Psoas muscle (tissue), 8 donors: Measurements from ENCODE around the gene FYB1. TPM values are rescaled to one million over a fixed set of nuclear protein-coding genes. Genes with fewer than 3 reads are reported as not detected.
"Not testable (repeated sequence)": the region's sequence is repeated elsewhere in the genome, so short reads cannot be mapped to it uniquely, and the experiment has no call there.

ENCODE experiments used
- ATAC-seq, 4 donors: fragments of 200-7000 bp; cut with Tn5 transposase; one replicate each; pipeline ENCODE4 v1.9.1; 2020; ENCODE audit warnings: moderate library complexity in 3 of 4, mild to moderate bottlenecking in 2 of 4
- DNase-seq, 2 donors: peaks; one replicate each; pipeline ENCODE4 v3.0.0-alpha.2; 2020
- H3K27ac ChIP-seq: fragments of 200-600 bp; one replicate; pipeline ENCODE4 v1.8.0; 2022
- H3K27me3 ChIP-seq, 3 donors: fragments of 200-600 bp in 1 of 3; one replicate each; pipeline versions ENCODE4 v1.6.1 to v1.8.0; 2013 to 2022; ENCODE audit warnings: low read length in 2 of 3, mild to moderate bottlenecking in 2 of 3, moderate library complexity in 1 of 3; ENCODE audit not compliant: insufficient read depth in 3 of 3
- H3K36me3 ChIP-seq, 2 donors: fragments of 200-600 bp in 1 of 2; one replicate each; pipeline versions ENCODE4 v1.6.1 to v1.8.0; 2013 to 2022; ENCODE audit warnings: low read depth in 1 of 2, mild to moderate bottlenecking in 1 of 2, moderate library complexity in 1 of 2; ENCODE audit not compliant: insufficient read depth in 1 of 2
- H3K4me1 ChIP-seq: fragments of 200-600 bp; one replicate; pipeline ENCODE4 v1.8.0; 2022
- H3K4me3 ChIP-seq: fragments of 200-600 bp; one replicate; pipeline ENCODE4 v1.8.0; 2022; ENCODE audit warnings: mild to moderate bottlenecking
- H3K9me3 ChIP-seq: fragments of 200-600 bp; one replicate; pipeline ENCODE4 v1.8.0; 2022
- WGBS, 3 donors: extraction: QIAGEN DNeasy Blood & Tissue Kit; methylation state at CpG; one replicate each; pipeline versions ENCODE4 v1.1.6 to v1.1.7; 2013; 5-methylcytosine and 5-hydroxymethylcytosine counted together
- intact Hi-C, 2 donors: fragments of 100-400 bp; cut with DNase I; formaldehyde crosslinking; loops; one replicate each; pipeline versions ENCODE4 v1.11.0 to v1.14.2; 2022
- polyA plus RNA-seq, 3 donors: library from polyadenylated mRNA; stranded (reverse); fragments of 200-250 nt; gene quantifications; one replicate each; pipeline ENCODE4 v1.2.3, GENCODE V29; 2013
- total RNA-seq, 4 donors: library from RNA; stranded (reverse); fragmentation: NEBNext Ultra II Directional in 2 of 4; extraction: Animal tissue kit (Norgen Biotek cat#: 25700) in 2 of 4; gene quantifications; one replicate each; pipeline versions ENCODE4 v1.2.1 to v1.2.4, GENCODE V29; 2021 to 2023
- TF ChIP-seq, protein P1 (sequence below): fragments of 200-600 bp; IDR thresholded peaks from one replicate; pipeline ENCODE4 v1.8.0; 2022; ENCODE audit warnings: antibody characterized with exemption
- donor health status: healthy with polysubstance abuse.
- donor health status: DM: no; HTN: no; CAD: no; lungs with moderate emphysema.
- donor health status: Bipolar disorder and iron deficiency.
- donor health status: healthy.
- donor health status: DM: yes; HTN: yes; CAD: no.
- donor health status: DM: no; HTN: no; CAD: no.
- donor health status: DM: no; HTN: no; CAD: no.
- donor health status: DM: yes; HTN: yes; CAD: no.

FYB1 gene
- total and polyA plus RNA-seq, 7 donors, result 0.22 to 3.2 (median 1.3) TPM

DNA sequence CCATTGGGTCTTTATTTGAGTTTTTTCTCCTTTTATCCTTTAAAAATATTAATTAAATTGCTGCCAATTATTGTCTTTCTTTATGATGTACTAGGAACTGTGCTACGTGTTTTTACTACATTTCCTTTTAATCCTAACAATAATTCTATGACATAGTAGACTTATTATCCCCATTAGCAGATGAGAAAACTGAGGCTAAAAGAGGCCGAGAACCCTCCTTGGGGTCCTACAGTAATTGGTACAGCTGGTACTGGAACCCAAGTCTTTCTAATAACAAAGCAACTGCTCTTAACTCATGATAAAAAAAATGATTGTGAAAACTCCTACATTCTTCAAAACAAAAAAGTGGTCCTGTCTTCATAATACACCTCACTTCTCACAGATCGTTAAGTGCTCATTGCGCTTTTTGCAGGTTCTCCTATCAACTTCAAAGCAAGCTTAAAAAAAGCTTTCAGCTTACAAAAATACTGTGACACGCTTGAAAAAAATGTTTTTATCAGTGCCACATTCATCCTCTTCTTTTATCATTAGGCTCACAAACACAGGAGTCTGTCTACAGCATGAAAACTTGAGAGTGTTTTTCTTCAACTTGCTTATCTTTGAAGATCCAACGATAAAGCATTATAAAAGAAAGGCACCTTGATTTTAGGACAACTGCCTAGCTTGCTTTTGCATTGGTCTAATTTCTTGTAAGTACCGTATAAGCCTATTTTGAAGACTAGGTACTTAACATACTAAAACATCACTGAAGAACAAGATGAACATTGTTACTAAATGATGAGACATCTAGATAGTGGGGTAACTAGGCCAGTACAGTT lies 32.4 kb downstream of the FYB1 start:
- H3K27ac ChIP-seq, result no peak overlapping the region
- H3K4me1 ChIP-seq, result no peaks in the 10 kb centered on the region
- 81 to 94% (median 89%) methylated on average over 7 of the region's 7 CpGs for WGBS, 3 donors

DNA sequence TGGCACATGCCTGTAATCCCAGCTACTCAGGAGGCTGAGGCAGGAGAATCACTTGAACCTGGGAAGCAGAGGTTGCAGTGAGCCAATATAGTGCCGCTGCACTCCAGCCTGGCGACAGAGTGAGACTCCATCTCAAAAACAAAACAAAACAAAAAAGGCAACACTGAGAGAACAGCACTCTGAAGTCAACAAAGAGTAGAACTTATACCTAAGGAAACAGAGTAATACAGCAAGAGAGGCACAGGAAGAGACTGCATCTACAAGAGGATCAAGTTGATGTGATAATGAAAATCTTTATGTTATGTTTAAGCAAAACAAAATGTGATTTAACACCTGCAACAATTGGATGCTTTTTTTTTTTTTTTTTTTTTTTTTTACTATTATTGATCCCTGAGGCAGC lies 33.1 kb downstream of the FYB1 start:
- H3K27me3 ChIP-seq, result no peaks in the 10 kb centered on the region
- ATAC-seq (no peak), DNase-seq (no peak)
- H3K4me1 ChIP-seq, result no peaks in the 10 kb centered on the region
- 92 to 98% (median 92%) methylated on average over 2 of the region's 2 CpGs for WGBS, 3 donors
- TF ChIP-seq, protein P1, sequence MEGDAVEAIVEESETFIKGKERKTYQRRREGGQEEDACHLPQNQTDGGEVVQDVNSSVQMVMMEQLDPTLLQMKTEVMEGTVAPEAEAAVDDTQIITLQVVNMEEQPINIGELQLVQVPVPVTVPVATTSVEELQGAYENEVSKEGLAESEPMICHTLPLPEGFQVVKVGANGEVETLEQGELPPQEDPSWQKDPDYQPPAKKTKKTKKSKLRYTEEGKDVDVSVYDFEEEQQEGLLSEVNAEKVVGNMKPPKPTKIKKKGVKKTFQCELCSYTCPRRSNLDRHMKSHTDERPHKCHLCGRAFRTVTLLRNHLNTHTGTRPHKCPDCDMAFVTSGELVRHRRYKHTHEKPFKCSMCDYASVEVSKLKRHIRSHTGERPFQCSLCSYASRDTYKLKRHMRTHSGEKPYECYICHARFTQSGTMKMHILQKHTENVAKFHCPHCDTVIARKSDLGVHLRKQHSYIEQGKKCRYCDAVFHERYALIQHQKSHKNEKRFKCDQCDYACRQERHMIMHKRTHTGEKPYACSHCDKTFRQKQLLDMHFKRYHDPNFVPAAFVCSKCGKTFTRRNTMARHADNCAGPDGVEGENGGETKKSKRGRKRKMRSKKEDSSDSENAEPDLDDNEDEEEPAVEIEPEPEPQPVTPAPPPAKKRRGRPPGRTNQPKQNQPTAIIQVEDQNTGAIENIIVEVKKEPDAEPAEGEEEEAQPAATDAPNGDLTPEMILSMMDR, result no peak
- H3K36me3 ChIP-seq, result no peaks in the 10 kb centered on the region
- H3K27ac ChIP-seq, result no peak overlapping the region
- intact Hi-C loops, result no loop called here
- H3K9me3 ChIP-seq, result no peaks in the 10 kb centered on the region
- no peak overlapping the region for H3K4me3 ChIP-seq

More for the DNA sequence above, 32.4 kb downstream of the FYB1 start:
- DNase-seq, result no peak
- H3K9me3 ChIP-seq, result no peaks in the 10 kb centered on the region
- TF ChIP-seq, protein P1, result no peak
- intact Hi-C loops, result no loop called here
- no peaks in the 10 kb centered on the region for H3K36me3 ChIP-seq
- no peaks in the 10 kb centered on the region for H3K27me3 ChIP-seq
- ATAC-seq, result no peak
- H3K4me3 ChIP-seq, result no peak overlapping the region

- H3K4me1 ChIP-seq, result no peaks in the 10 kb centered on the region
- DNase-seq (no peak), ATAC-seq (no peak)
- no peak overlapping the region for H3K27ac ChIP-seq
- no peak overlapping the region for H3K4me3 ChIP-seq
- H3K27me3 ChIP-seq, result no peaks in the 10 kb centered on the region
- TF ChIP-seq, protein P1, result no peak
- H3K9me3 ChIP-seq, result no peaks in the 10 kb centered on the region
- no peaks in the 10 kb centered on the region for H3K36me3 ChIP-seq
- 93 to 99% (median 93%) methylated on average over 9 of the region's 9 CpGs for WGBS, 3 donors
- intact Hi-C loops, result no loop called here
Observed at GRCh38 chr5:39185761-39186160, 33.6 kb downstream of the FYB1 start.

GRCh38 chr5:39179561-39179960 lies 39.8 kb downstream of the FYB1 start:
- H3K4me3 ChIP-seq, H3K9me3 ChIP-seq, H3K36me3 ChIP-seq, intact Hi-C loops, H3K4me1 ChIP-seq, DNase-seq, H3K27ac ChIP-seq, ATAC-seq, H3K27me3 ChIP-seq: not testable (repeated sequence)
- WGBS, 3 donors, result 49 to 82% (median 51%) methylated on average over 3 of the region's 3 CpGs

DNA sequence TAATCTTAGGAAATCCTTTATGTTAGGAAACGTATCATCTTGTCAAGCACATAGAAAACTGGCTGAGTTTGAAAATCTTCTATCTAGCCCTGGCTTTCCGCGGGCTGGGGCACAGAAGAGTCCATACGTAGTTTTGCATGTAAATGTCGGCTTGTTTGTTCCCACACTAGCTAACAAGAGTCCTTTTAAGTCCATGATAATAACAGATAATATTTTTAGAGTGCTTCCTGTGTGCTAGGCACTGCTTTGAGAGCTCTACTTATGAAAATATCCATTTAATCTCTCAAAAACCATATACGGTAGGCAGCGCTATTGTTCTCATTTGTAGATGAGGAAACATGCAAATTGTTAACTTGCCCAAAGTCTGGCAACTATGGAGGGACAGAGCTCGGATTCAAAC lies 40.5 kb downstream of the FYB1 start:
- H3K4me3 ChIP-seq, result no peak overlapping the region
- H3K27ac ChIP-seq, result no peak overlapping the region
- 80 to 83% (median 80%) methylated on average over 8 of the region's 8 CpGs for WGBS, 3 donors
- ATAC-seq (no peak), DNase-seq (no peak)
- intact Hi-C loops, result no loop called here
- H3K27me3 ChIP-seq, result no peaks in the 10 kb centered on the region
- H3K4me1 ChIP-seq, result no peaks in the 10 kb centered on the region
- TF ChIP-seq, protein P1, result no peak
- no peaks in the 10 kb centered on the region for H3K36me3 ChIP-seq
- H3K9me3 ChIP-seq, result no peaks in the 10 kb centered on the region
